K562 (cell line): Measurements from ENCODE around the gene HES3. TPM values are rescaled to one million over a fixed set of nuclear protein-coding genes. Genes with fewer than 3 reads are reported as not detected.

Source experiments
- ARID2 ChIP-seq: fragments of 450-650 bp; IDR thresholded peaks from 2 replicates; pipeline ENCODE4 v1.6.1; 2017; ENCODE audit warnings: antibody characterized with exemption, mild to moderate bottlenecking
- CCAR2 ChIP-seq: fragments of 200-400 bp; formaldehyde crosslinking; IDR thresholded peaks from 2 replicates; pipeline ENCODE4 v1.6.1; 2017; ENCODE audit warnings: mild to moderate bottlenecking, low read depth, low read length
- CTCF ChIP-seq, 3 experiments: IDR thresholded peaks in 2 of 3; conservative IDR thresholded peaks in 1 of 3; 2 replicates each; pipeline ENCODE4 v1.5.1; 2011 to 2012; ENCODE audit warnings: low read length in 3 of 3, mild to moderate bottlenecking in 3 of 3, control low read depth in 2 of 3, improper control_type of control experiment in 1 of 3, inconsistent platforms in 1 of 3, low read depth in 1 of 3, mixed read lengths in 1 of 3, moderate library complexity in 1 of 3; ENCODE audit not compliant: insufficient read depth in 2 of 3
- CXXC5 ChIP-seq: fragments of 250-450 bp; sonication (Bioruptor Pico); IDR thresholded peaks from 2 replicates; pipeline ENCODE4 v1.8.0; 2022; ENCODE audit warnings: inconsistent platforms, mild to moderate bottlenecking, moderate library complexity
- HEY1 ChIP-seq: fragments of 250-450 bp; sonication (Bioruptor Pico); IDR thresholded peaks from 2 replicates; pipeline ENCODE4 v1.5.0; 2020; ENCODE audit warnings: mild to moderate bottlenecking, moderate library complexity, borderline replicate concordance
- HMGXB4 ChIP-seq: sonication (generic); formaldehyde crosslinking; IDR thresholded peaks from 2 replicates; pipeline ENCODE4 v1.8.1; 2023; ENCODE audit warnings: mild to moderate bottlenecking, missing genetic modification reagents
- JUN ChIP-seq, 2 experiments: sonication (generic) in 1 of 2; formaldehyde crosslinking in 1 of 2; IDR thresholded peaks; 2 replicates each; pipeline versions ENCODE4 v1.6.1 to v1.8.0; 2012 to 2022; ENCODE audit warnings: borderline replicate concordance in 2 of 2, mild to moderate bottlenecking in 2 of 2, improper control_type of control experiment in 1 of 2, low read depth in 1 of 2, low read length in 1 of 2, missing genetic modification reagents in 1 of 2
- MIER1 ChIP-seq: fragments of 450-650 bp; IDR thresholded peaks from 2 replicates; pipeline ENCODE4 v1.6.1; 2016; ENCODE audit warnings: antibody characterized with exemption, mild to moderate bottlenecking, low read depth
- RB1 ChIP-seq: fragments of 450-650 bp; IDR thresholded peaks from 2 replicates; pipeline ENCODE4 v1.6.1; 2017; ENCODE audit warnings: low read depth, mild to moderate bottlenecking
- RREB1 ChIP-seq: fragments of 250-450 bp; sonication (Bioruptor Pico); IDR thresholded peaks from 2 replicates; pipeline ENCODE4 v1.4.0; 2020
- THRB ChIP-seq: fragments of 450-650 bp; formaldehyde crosslinking; conservative IDR thresholded peaks from 2 replicates; pipeline ENCODE4 v1.4.0; 2022; ENCODE audit warnings: mild to moderate bottlenecking, missing genetic modification characterization
- ZBTB7A ChIP-seq: IDR thresholded peaks from 2 replicates; pipeline ENCODE4 v1.6.1; 2011; ENCODE audit warnings: low read depth, mild to moderate bottlenecking, low read length, moderate library complexity, borderline replicate concordance; ENCODE audit not compliant: control insufficient read depth
- ZFP30 ChIP-seq: fragments of 250-450 bp; sonication (Bioruptor Pico); IDR thresholded peaks from 2 replicates; pipeline ENCODE4 v1.8.0; 2022; ENCODE audit warnings: moderate library complexity, mild to moderate bottlenecking, inconsistent platforms, borderline replicate concordance
- ZNF143 ChIP-seq: sonication (generic); formaldehyde crosslinking; IDR thresholded peaks from 2 replicates; pipeline ENCODE4 v1.9.0; 2022; ENCODE audit warnings: mild to moderate bottlenecking, missing genetic modification reagents
- polyA plus RNA-seq, 8 experiments: library from polyadenylated mRNA; depleted of rRNA in 4 of 8; stranded (reverse) in 5 of 8; unstranded in 3 of 8; fragments of >200 nt; fragmentation: Nextera tagmentation in 2 of 8; fragmentation: Illumina TruSeq in 1 of 8; extraction: Ambion mirVana in 2 of 8; extraction: Trizol in 1 of 8; gene quantifications; 2 replicates each; pipeline versions ENCODE4 v1.2.1 to v1.2.3, GENCODE V29; 2011 to 2014; ENCODE audit warnings: inconsistent platforms in 1 of 8, missing spikeins in 1 of 8
- total RNA-seq, 7 experiments: library from RNA; depleted of rRNA in 6 of 7; stranded (reverse); fragments of >200 nt in 6 of 7; fragmentation: Illumina TruSeq in 2 of 7; extraction: Trizol in 2 of 7; gene quantifications; 2 replicates each; pipeline versions ENCODE4 v1.2.1 to v1.2.3, GENCODE V29; 2011 to 2021; ENCODE audit warnings: low replicate concordance in 1 of 7

Gene HES3
- total and polyA plus RNA-seq, 9 of the 15 experiments (the other 6 are each of a cell fraction or from before 2014, with no cell fraction given), result not detected

- TF ChIP-seq RB1 (peak; percentile 91), ZFP30 (CRISPR knock-in tag) (no peak), MIER1 (peak; percentile 65; the same call in 1 of the 2 replicates), JUN (IDR thresholded peaks at IDR 0.05; ENCODE audit: borderline replicate concordance, low read depth, low read length) (0 out of 2 replicates have a peak, but pooled peaks have one; percentile 29), JUN (CRISPR knock-in tag; IDR thresholded peaks at IDR 0.05; ENCODE audit: borderline replicate concordance) (no peak), ZBTB7A (peak; percentile 82; the same call in 1 of the 2 replicates), HEY1 (CRISPR knock-in tag) (no peak), ZNF143 (CRISPR knock-in tag) (no peak), CTCF (IDR thresholded peaks at IDR 0.05 in 2 of 3, conservative IDR thresholded peaks at IDR 0.05 in 1 of 3; ENCODE audit: insufficient read depth in 2 of 3, low read depth in 1 of 3, low read length in 3 of 3) (peak; percentile 93 to 97 (median 97)), HMGXB4 (no peak), THRB (CRISPR knock-in tag) (no peak), CCAR2 (no peak), ARID2 (peak; percentile 95), RREB1 (CRISPR knock-in tag) (0 out of 2 replicates have a peak, but pooled peaks have one; percentile 35), CXXC5 (CRISPR knock-in tag) (peak; percentile 11; the same call in 1 of the 2 replicates)
These were observed 2.8 kb downstream of the HES3 start (continued) for GRCh38 chr1:6246497-6247467.
